CD14-positive monocyte (primary cell): ENCODE data around the gene XRCC2. TPM values are rescaled to one million over a fixed set of nuclear protein-coding genes. Genes with fewer than 3 reads are reported as not detected.

Source experiments
- DNase-seq, 3 donors: peaks; one replicate each; pipeline ENCODE4 v3.0.0-alpha.2; 2011 to 2022
- H2AFZ ChIP-seq: 2 replicates; pipeline ENCODE4 v1.6.0; 2012; ENCODE audit warnings: mild to moderate bottlenecking, low read depth, low read length, inconsistent platforms; ENCODE audit not compliant: insufficient read depth, poor library complexity, severe bottlenecking
- H3K27ac ChIP-seq, 2 donors: 1 replicate in 1 of 2; 2 replicates in 1 of 2; pipeline ENCODE4 v1.5.1; 2012 to 2013; ENCODE audit warnings: low read length in 2 of 2, control low read depth in 1 of 2, inconsistent platforms in 1 of 2, low read depth in 1 of 2, mild to moderate bottlenecking in 1 of 2
- H3K27me3 ChIP-seq, 2 donors: one replicate each; pipeline versions ENCODE4 v1.6.0 to v1.6.1; 2011 to 2013; ENCODE audit warnings: low read length in 2 of 2; ENCODE audit not compliant: control insufficient read depth in 2 of 2, insufficient read depth in 2 of 2
- H3K36me3 ChIP-seq, 2 donors: replicated peaks in 1 of 2; 1 replicate in 1 of 2; 2 replicates in 1 of 2; pipeline versions ENCODE4 v1.5.1 to v1.6.1; 2012 to 2013; ENCODE audit warnings: low read length in 2 of 2, control low read depth in 1 of 2, inconsistent platforms in 1 of 2, mild to moderate bottlenecking in 1 of 2; ENCODE audit not compliant: insufficient read depth in 2 of 2, control insufficient read depth in 1 of 2
- H3K4me1 ChIP-seq, 2 donors: 1 replicate in 1 of 2; 2 replicates in 1 of 2; pipeline versions ENCODE4 v1.5.1 to v1.6.1; 2012 to 2013; ENCODE audit warnings: low read length in 2 of 2, control low read depth in 1 of 2, inconsistent platforms in 1 of 2, mild to moderate bottlenecking in 1 of 2, moderate library complexity in 1 of 2; ENCODE audit not compliant: insufficient read depth in 2 of 2, control insufficient read depth in 1 of 2
- H3K4me2 ChIP-seq: replicated peaks from 2 replicates; pipeline ENCODE3; 2012; ENCODE audit warnings: low read length, moderate library complexity, mild to moderate bottlenecking; ENCODE audit not compliant: poor library complexity, severe bottlenecking; ENCODE audit errors: extremely low read depth
- H3K4me3 ChIP-seq, 3 experiments: fragments of 200-600 bp in 1 of 3; sonication (generic) in 1 of 3; replicated peaks in 1 of 3; 1 replicate in 2 of 3; 2 replicates in 1 of 3; pipeline ENCODE4 v1.5.1; 2011 to 2013; ENCODE audit warnings: low read length in 3 of 3, mild to moderate bottlenecking in 3 of 3, control low read depth in 2 of 3, low read depth in 2 of 3, inconsistent platforms in 1 of 3, moderate library complexity in 1 of 3
- H3K79me2 ChIP-seq: 2 replicates; pipeline ENCODE4 v1.6.0; 2012; ENCODE audit warnings: mild to moderate bottlenecking, control low read depth, inconsistent platforms, low read length, moderate library complexity; ENCODE audit not compliant: insufficient read depth
- H3K9ac ChIP-seq: 2 replicates; pipeline ENCODE4 v1.6.0; 2017; ENCODE audit warnings: low read length, mild to moderate bottlenecking; ENCODE audit not compliant: insufficient read depth, poor library complexity, severe bottlenecking
- H3K9me3 ChIP-seq, 2 donors: replicated peaks in 1 of 2; 1 replicate in 1 of 2; 2 replicates in 1 of 2; pipeline versions ENCODE4 v1.5.1 to v1.6.1; 2012 to 2013; ENCODE audit warnings: low read length in 2 of 2, control low read depth in 1 of 2; ENCODE audit not compliant: control insufficient read depth in 1 of 2, insufficient read depth in 1 of 2
- H4K20me1 ChIP-seq: 2 replicates; pipeline ENCODE4 v1.6.0; 2012; ENCODE audit warnings: mild to moderate bottlenecking, low read length, control low read depth, moderate library complexity; ENCODE audit not compliant: insufficient read depth
- H3K27ac Mint-ChIP-seq, 7 donors: one replicate each; pipeline ENCODE4 v1.8.0; 2020; ENCODE audit warnings: mild to moderate bottlenecking in 7 of 7, mixed read lengths in 7 of 7, moderate library complexity in 6 of 7, inconsistent platforms in 2 of 7
- H3K27me3 Mint-ChIP-seq, 3 donors: one replicate each; pipeline ENCODE4 v1.8.0; 2021 to 2022; ENCODE audit warnings: low read depth in 3 of 3, mild to moderate bottlenecking in 3 of 3, mixed read lengths in 3 of 3, moderate library complexity in 3 of 3, inconsistent platforms in 1 of 3
- H3K36me3 Mint-ChIP-seq, 2 donors: one replicate each; pipeline ENCODE4 v1.8.0; 2020; ENCODE audit warnings: mixed read lengths in 2 of 2, inconsistent platforms in 1 of 2, mild to moderate bottlenecking in 1 of 2
- H3K4me1 Mint-ChIP-seq: one replicate; pipeline ENCODE4 v1.8.0; 2020; ENCODE audit warnings: mild to moderate bottlenecking, mixed read lengths
- H3K4me3 Mint-ChIP-seq, 2 donors: one replicate each; pipeline ENCODE4 v1.8.0; 2020; ENCODE audit warnings: mild to moderate bottlenecking in 2 of 2, mixed read lengths in 2 of 2, moderate library complexity in 1 of 2
- H3K9me3 Mint-ChIP-seq, 7 donors: one replicate each; pipeline ENCODE4 v1.8.0; 2020 to 2022; ENCODE audit warnings: mixed read lengths in 7 of 7, mild to moderate bottlenecking in 6 of 7, moderate library complexity in 6 of 7, inconsistent platforms in 2 of 7
- WGBS: methylation state at CpG from one replicate; pipeline ENCODE4 v1.1.5; 2013; ENCODE audit warnings: missing lambda C conversion rate; ENCODE audit not compliant: insufficient coverage; 5-methylcytosine and 5-hydroxymethylcytosine counted together
- intact Hi-C, 2 donors: fragments of 100-400 bp; cut with micrococcal nuclease; formaldehyde crosslinking; loops; one replicate each; pipeline versions ENCODE4 v1.15.0 to v1.15.1; 2023
- polyA plus RNA-seq, 3 donors: library from polyadenylated mRNA; depleted of rRNA in 1 of 3; unstranded in 2 of 3; stranded (reverse) in 1 of 3; fragments of 300-500 nt in 2 of 3; fragments of >200 nt in 1 of 3; fragmentation: Illumina TruSeq in 2 of 3; gene quantifications; 1 replicate in 2 of 3; 2 replicates in 1 of 3; pipeline ENCODE4 v1.2.3, GENCODE V29; 2012 to 2021
- TF ChIP-seq, protein P1 (sequence below): fragments of 200-600 bp; IDR thresholded peaks from one replicate; pipeline ENCODE4 v1.8.0; 2022; ENCODE audit warnings: antibody characterized with exemption, mild to moderate bottlenecking

The XRCC2 gene
- polyA plus RNA-seq, 3 donors = 0.03 to 0.05 TPM; not detected in 1

DNA sequence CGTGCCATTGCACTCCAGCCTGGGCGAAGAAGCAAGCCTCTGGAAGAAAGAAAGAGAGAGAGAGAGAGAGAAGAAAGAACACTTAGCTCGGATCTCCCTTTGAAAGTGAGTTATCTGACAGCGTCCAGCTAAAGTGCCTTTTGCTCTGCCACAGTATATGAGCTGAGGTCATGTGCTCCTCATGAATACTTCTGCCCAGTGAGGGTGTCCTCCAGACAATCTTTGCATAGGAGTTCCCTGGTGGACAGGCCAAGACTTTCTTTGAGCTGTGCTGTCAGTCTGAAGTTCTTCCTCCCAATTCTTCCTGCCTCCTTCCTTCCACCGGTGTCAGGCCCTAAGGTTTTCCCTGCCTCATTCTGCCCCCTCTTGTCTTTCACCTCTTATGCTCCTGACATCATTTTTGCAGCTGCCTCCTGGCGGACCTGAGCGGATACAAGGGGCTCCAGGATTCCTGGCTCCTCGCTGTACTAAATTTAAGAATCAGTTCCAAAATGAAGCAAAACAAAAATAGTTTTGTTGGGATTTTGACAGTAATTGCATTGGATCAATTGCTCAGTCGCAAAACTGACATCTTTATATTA, 31.9 kb downstream of the XRCC2 start:
- Histone ChIP-seq H3K36me3 (peaks cover 0 to 20% of the 10 kb centered on the region in 2 donors), H3K27me3 (no peaks in the 10 kb centered on the region), H2AFZ (no peak overlapping the region), H4K20me1 (no peaks in the 10 kb centered on the region), H3K79me2 (no peaks in the 10 kb centered on the region), H3K4me2 (no peak overlapping the region), H3K9ac (no peak overlapping the region), H3K4me1 (no peaks in the 10 kb centered on the region), H3K27ac (no peak overlapping the region), H3K9me3 (no peaks in the 10 kb centered on the region), H3K4me3 (no peak overlapping the region)
- TF ChIP-seq, protein P1, sequence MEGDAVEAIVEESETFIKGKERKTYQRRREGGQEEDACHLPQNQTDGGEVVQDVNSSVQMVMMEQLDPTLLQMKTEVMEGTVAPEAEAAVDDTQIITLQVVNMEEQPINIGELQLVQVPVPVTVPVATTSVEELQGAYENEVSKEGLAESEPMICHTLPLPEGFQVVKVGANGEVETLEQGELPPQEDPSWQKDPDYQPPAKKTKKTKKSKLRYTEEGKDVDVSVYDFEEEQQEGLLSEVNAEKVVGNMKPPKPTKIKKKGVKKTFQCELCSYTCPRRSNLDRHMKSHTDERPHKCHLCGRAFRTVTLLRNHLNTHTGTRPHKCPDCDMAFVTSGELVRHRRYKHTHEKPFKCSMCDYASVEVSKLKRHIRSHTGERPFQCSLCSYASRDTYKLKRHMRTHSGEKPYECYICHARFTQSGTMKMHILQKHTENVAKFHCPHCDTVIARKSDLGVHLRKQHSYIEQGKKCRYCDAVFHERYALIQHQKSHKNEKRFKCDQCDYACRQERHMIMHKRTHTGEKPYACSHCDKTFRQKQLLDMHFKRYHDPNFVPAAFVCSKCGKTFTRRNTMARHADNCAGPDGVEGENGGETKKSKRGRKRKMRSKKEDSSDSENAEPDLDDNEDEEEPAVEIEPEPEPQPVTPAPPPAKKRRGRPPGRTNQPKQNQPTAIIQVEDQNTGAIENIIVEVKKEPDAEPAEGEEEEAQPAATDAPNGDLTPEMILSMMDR = no peak
- Mint-ChIP-seq H3K9me3 (peaks cover 0 to 39% (median 14%) of the 10 kb centered on the region in 7 donors), H3K4me3 (no peak overlapping the region), H3K4me1 (no peaks in the 10 kb centered on the region), H3K36me3 (peaks cover 19 to 23% of the 10 kb centered on the region in 2 donors), H3K27me3 (peaks cover 0 to 2% (median 1%) of the 10 kb centered on the region in 3 donors), H3K27ac (no peak overlapping the region)
- WGBS = 88% methylated on average over 5 of the region's 9 CpGs
- DNase-seq = no peak
- intact Hi-C loops = no loop called here

DNA sequence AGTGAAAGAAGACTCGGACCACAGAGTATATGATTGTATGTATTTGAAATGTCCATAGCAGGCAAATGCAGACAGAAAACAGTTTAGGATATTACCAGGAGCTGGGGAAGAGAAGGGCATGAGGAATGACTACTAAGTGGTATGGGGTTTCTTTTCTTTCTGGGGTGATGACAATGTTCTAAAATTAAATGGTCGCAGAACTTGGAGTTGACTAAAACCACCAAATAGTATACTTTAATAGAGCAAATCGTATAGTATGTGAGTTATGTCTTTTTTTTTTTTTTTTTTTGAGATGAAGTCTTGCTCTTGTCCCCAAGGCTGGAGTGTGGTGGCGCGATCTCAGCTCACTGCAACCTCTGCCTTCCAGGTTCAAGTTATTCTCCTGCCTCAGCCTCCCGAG, 34.6 kb downstream of the XRCC2 start:
- Histone ChIP-seq H3K4me3 (no peak overlapping the region), H3K36me3 (no peaks in the 10 kb centered on the region), H3K79me2 (no peaks in the 10 kb centered on the region), H3K9me3 (no peaks in the 10 kb centered on the region), H4K20me1 (no peaks in the 10 kb centered on the region), H3K4me2 (no peak overlapping the region), H3K9ac (no peak overlapping the region), H3K4me1 (no peaks in the 10 kb centered on the region), H3K27ac (no peak overlapping the region), H3K27me3 (no peaks in the 10 kb centered on the region), H2AFZ (no peak overlapping the region)
- Mint-ChIP-seq H3K27ac (no peak overlapping the region), H3K4me1 (no peaks in the 10 kb centered on the region), H3K36me3 (peaks cover 0 to 4% of the 10 kb centered on the region in 2 donors), H3K9me3 (peaks cover 0 to 22% (median 7%) of the 10 kb centered on the region in 7 donors), H3K4me3 (no peak overlapping the region), H3K27me3 (peaks cover 1 to 2% (median 2%) of the 10 kb centered on the region in 3 donors)
- TF ChIP-seq, protein P1 = no peak
- WGBS = no CpG with 5 or more reads among the region's 6 CpGs
- no peak for DNase-seq
- intact Hi-C loops = no loop called here
